ENCODE data around the gene SUFU.

The SUFU gene

GRCh38 chr10:102593074-102593803 lies 89.5 kb downstream of the SUFU start:
- DNase-seq (ENCODE audit: low read depth in 2 of 2, low spot score in 1 of 2) = no peak

DNA sequence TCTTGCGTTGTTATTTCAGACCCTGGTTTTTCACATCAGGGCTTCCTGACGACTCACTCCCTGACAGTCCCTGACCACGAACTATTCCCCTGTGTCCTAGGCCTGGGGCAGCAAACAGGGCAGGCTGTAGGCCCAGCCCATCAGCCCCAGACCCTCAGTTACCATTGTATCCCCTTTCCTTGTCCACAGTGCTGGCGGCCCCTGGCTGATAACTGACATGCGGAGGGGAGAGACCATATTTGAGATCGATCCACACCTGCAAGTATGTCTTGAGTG lies 90.0 kb downstream of the SUFU start:
- DNase-seq (ENCODE audit: low read depth in 2 of 2, low spot score in 1 of 2) = no peak

DNA sequence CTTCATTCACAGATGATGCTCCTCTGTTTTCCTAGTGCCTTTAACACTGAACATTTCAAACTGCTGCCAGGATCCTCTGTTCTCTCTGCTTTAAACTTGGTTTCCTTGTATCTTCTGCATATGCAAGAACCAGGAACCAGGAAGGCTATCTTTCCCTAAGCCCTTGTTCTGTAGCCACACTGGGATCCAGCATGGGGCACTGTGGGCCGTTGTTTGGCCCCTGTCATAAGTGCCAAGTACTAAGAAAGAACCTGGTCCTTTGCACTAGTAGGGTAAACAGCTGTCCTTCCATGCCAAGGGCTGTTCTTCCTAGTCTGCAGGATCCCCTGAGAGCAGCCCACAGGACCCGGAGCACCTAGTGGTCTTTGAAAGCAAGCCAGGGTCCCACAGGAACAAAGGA lies 91.5 kb downstream of the SUFU start:
- no peak for DNase-seq (ENCODE audit: low read depth in 2 of 2, low spot score in 1 of 2)

DNA sequence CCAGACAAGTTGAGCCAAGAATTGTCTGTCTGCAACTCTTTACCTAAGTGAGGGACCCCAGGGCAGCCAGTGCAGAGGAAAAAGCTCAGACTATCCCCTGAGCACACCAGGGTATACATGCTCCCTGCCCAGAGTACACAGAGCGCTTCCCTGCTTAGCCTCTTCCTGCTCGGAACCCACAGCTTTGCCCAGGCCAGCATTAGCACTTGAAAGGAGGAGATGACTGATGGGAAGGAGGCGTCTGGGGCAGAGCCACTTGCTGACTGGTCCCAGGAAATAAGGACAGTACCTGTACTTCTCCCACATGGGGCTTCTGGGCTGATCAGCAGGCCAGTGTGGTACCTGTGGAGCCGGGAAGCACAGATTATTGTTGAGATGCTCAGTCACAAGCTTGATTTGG lies 92.1 kb downstream of the SUFU start:
- DNase-seq (ENCODE audit: low read depth in 2 of 2, low spot score in 1 of 2) = no peak

GRCh38 chr10:102596506-102596971 lies 92.8 kb downstream of the SUFU start:
- DNase-seq (ENCODE audit: low read depth in 2 of 2, low spot score in 1 of 2) = no peak

GRCh38 chr10:102597131-102597991 lies 93.6 kb downstream of the SUFU start:
- DNase-seq (ENCODE audit: low read depth in 2 of 2, low spot score in 1 of 2) = no peak

DNA sequence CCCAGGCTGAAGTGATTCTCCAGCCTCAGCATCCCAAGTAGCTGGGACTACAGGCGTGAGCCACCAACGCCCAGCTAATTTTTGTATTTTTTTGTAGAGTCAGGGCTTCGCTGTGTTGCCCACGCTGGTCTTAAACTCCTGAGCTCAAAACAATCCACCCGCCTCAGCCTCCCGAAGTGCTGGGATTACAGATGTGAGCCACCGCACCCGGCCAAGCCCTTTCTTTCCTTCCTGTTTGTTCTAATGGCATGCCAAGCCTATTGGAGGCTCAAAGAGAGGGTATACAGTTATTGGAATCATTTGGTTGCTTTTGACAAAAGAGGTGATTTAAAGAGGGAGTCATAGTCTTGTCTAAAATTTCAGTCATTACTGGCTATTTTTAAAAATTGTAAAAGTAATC lies 94.5 kb downstream of the SUFU start:
- no peak for DNase-seq (ENCODE audit: low read depth in 2 of 2, low spot score in 1 of 2)

DNA sequence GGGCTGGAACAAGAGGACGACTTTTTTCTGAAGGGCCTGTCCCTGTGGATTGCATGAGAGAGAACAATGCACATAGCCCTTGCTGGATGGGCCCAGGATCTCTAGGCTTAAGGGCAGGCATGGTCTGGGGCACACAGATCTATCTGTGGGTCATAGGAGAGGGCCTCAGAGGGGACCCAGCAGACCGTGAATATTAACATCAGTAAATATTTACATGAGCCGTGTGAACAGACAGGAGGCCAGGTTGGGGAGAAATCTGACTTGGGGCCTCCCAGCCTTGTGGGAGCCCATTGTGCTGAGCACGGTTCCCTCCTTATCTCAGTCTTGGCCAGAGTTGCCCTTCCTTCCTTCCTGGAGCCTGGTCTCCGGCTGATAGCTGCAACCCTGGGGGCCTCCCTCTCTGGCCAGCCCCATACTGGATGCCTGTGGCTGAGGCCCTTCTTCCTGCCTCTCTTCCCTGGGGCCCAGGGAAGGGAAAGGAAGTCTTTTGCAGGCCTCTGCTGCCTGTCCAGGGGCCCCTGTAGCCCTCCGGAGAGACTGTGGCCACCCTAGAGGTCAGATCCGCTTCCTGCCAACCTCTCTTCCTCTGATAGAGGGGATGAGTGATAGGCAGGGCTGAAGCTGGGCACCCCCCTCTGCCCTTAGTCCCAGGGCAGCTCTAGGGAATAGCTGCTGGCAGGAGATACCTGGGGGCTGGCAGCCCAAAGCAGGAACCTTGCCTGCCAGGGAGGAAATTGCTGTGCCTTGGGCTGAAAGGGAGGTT lies 96.0 kb downstream of the SUFU start:
- DNase-seq (ENCODE audit: low read depth in 2 of 2, low spot score in 1 of 2) = no peak

DNA sequence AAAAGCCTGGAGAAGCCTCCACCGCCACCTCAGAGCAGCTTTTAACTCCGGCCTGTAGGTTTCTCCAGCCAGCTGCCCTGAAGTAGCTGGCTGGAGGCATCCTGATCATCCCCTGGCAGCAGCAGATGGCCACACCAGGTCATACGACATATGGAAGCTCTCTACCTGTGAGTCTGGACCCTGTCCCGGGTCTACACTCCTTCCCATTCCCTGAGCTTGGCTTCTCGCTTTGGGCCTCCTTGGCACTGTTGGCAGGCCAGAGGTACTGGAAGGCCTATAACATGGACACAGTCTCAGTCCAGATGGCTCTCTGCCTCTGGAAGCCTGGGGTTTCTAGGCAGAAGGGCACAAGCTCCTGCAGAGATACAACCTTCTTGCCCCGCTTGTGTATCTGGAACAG lies 97.0 kb downstream of the SUFU start:
- DNase-seq (ENCODE audit: low read depth in 2 of 2, low spot score in 1 of 2) = no peak

DNA sequence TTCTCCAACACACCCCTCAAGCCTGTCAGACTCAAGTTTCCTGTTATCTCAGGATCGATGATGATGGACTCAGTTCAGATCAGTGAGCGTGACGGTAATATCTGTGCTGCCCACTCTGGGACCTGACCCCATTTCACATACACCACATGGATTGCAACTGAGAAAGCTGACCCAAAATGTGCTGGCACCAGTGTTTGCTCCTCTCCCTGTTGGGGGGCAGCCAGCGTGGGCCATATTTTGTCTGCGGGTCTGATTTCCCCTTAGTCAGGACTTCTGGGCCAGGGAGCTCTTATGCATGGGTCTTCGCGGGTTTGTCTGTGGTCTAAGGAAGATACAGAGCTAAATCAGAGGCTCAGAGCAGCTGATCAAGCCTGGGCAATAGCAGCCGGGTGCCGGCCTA lies 97.9 kb downstream of the SUFU start:
- DNase-seq (ENCODE audit: low read depth in 2 of 2, low spot score in 1 of 2) = no peak

GRCh38 chr10:102602272-102603045 lies 98.7 kb downstream of the SUFU start:
- no peak for DNase-seq (ENCODE audit: low read depth in 2 of 2, low spot score in 1 of 2)

GRCh38 chr10:102603946-102604345 lies 100.2 kb downstream of the SUFU start:
- DNase-seq (ENCODE audit: low read depth in 2 of 2, low spot score in 1 of 2) = no peak

- DNase-seq (ENCODE audit: low read depth in 2 of 2, low spot score in 1 of 2) = no peak
These were observed 100.7 kb downstream of the SUFU start for GRCh38 chr10:102604439-102604841.

- no peak for DNase-seq (ENCODE audit: low read depth in 2 of 2, low spot score in 1 of 2)
These were observed 101.9 kb downstream of the SUFU start for GRCh38 chr10:102605712-102606111.

GRCh38 chr10:102608487-102608886 lies 104.7 kb downstream of the SUFU start:
- DNase-seq (ENCODE audit: low read depth in 2 of 2, low spot score in 1 of 2) = no peak

- no peak for DNase-seq (ENCODE audit: low read depth in 2 of 2, low spot score in 1 of 2)
These were observed 106.7 kb downstream of the SUFU start for GRCh38 chr10:102610441-102610887.

DNA sequence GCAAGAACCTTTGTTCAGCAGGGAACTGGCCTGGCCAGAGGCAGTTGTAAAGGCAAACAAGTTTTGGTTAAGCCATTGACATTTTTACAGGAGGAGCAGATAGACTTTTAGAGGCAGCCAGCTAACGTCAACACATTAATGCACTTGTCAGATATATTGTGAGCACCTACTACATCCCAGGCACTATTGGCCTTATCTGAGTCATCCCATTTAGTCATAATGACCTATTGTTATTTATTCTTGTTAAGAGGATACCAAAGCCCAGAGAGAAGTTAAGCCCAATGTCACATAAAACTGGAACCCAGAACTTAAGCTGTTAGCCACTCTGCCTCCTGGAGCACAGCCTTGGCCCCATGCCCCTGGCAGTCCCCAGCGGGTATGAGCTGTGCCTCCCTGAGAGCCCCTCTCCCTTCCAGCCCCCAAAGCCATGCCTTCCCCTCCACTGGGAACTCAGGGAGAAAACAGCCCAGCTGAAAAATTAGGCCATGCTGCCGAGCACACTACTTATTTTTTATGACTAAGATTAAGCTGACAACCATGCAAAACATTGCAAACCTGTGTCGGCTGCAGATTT lies 107.8 kb downstream of the SUFU start:
- DNase-seq (ENCODE audit: low read depth in 2 of 2, low spot score in 1 of 2) = no peak

DNA sequence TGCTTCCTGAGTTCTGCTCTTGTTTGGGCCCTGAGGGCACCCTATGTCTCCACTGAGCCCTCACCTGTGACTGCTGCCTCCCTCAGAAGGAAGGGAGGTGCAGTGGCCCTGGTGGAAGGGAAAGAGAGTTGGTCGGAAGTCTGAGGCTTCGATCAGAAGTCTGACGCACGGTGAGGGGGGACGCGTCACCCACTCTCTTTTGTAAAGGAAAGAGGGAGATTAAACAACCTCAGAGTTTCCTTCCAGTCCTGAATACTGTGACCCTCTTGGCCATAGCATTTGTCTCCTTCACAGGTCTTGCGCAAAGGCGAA lies 109.1 kb downstream of the SUFU start:
- DNase-seq (ENCODE audit: low read depth in 2 of 2, low spot score in 1 of 2) = no peak

DNA sequence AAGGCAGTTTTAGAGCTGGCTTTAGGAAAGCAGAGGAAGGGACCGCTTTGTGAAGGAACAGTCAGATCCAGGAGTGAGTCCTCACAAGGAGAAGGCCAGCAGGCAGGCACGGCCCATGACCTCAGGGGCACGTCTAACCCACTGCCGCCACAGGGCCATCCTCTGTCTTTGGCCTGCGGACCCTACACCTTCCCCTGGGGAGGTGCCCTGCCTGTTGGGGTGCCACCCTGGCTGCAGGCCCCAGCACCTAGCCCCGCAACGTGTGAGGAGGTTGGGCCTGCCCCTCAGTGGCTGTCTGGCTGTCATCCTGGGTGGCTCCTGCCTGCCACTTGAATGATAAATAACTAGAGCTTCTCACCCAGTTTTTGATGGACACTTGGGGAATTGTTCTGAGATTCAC lies 109.5 kb downstream of the SUFU start:
- DNase-seq (ENCODE audit: low read depth in 2 of 2, low spot score in 1 of 2) = no peak

DNA sequence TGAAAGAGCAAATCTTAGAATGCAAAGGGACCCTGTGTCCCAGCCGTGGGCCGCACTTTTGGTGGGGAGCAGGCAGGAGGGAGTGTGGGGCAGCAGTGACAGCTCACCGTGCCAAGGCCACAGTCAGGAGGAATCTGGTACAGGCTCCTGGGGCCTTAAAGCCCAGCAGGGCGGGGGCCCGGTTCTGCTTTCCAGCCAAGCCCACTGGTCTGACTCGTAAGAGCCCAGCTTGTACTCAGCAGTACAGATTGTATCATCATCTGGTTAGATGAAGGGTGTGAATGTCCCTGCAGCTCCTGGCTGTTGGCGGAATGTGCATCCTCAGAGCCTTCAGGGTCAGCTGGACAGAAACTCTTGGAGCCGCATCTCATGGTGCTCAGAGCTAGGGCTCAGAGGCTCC lies 110.0 kb downstream of the SUFU start:
- no peak for DNase-seq (ENCODE audit: low read depth in 2 of 2, low spot score in 1 of 2)

GRCh38 chr10:102614888-102615287 lies 111.1 kb downstream of the SUFU start:
- DNase-seq (ENCODE audit: low read depth in 2 of 2, low spot score in 1 of 2) = no peak
